ENCODE measurements around the gene SLC35G2. TPM values are rescaled to one million over a fixed set of nuclear protein-coding genes. Genes with fewer than 3 reads are reported as not detected.
A peak's percentile ranks its signal among the peaks of the same experiment; 100 is the strongest.

Gene SLC35G2
- total RNA-seq, 1 donor from 2014 or later = 10.1 TPM

DNA sequence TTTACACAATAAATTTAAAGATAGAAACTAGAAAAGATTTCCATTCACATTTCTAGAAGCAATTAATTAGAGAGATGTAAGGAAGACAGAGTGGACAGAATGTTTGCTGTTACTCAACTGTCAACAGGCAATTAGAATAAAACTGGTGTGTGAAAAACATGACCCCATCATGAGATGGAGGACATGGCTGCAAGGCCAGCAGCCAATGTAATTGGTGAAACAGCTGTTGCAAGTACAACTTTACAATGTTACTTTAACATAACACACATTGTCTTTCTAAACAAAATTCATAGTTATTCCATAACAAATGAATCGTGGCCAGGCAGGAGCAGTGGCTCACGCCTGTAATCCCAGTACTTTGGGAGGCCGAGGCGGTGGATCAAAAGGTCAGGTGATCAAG is 38.2 kb upstream of the SLC35G2 start:
- Mint-ChIP-seq H3K4me1 (ENCODE audit: low read depth, unreplicated experiment) (peaks cover 6% of the 10 kb centered on the region), H3K4me3 (ENCODE audit: unreplicated experiment) (no peak overlapping the region), H3K36me3 (ENCODE audit: low read depth, unreplicated experiment) (no peaks in the 10 kb centered on the region), H3K9me3 (ENCODE audit: unreplicated experiment) (no peaks in the 10 kb centered on the region), H3K27ac (ENCODE audit: unreplicated experiment) (no peak overlapping the region), H3K27me3 (ENCODE audit: low read depth, unreplicated experiment) (no peaks in the 10 kb centered on the region)
- no peaks in the 10 kb centered on the region for H3K79me2 ChIP-seq (ENCODE audit: insufficient read depth, low read length)
- no peak overlapping the region for H3K4me2 ChIP-seq (ENCODE audit: low read length)
- no peak for FAIRE-seq
- no peak for TF ChIP-seq CTCF (IDR thresholded peaks at IDR 0.05; ENCODE audit: insufficient read depth, low read depth, low read length)
- TF ChIP-seq EZH2 (IDR thresholded peaks at IDR 0.05; ENCODE audit: insufficient read depth, low read length) = no peak
- no peak overlapping the region for H3K4me3 ChIP-seq (ENCODE audit: insufficient read depth, low read depth, low read length)
- H3K4me1 ChIP-seq (ENCODE audit: insufficient read depth, low read length) = peaks cover 6% of the 10 kb centered on the region
- no peaks in the 10 kb centered on the region for H4K20me1 ChIP-seq (ENCODE audit: insufficient read depth, low read length)
- H3K27ac ChIP-seq (ENCODE audit: low read depth, low read length) = no peak overlapping the region
- H3K36me3 ChIP-seq (ENCODE audit: insufficient read depth, low read length) = no peaks in the 10 kb centered on the region
- no peak overlapping the region for H2AFZ ChIP-seq (ENCODE audit: low read depth, low read length)
- DNase-seq (ENCODE audit: low read depth) = no peak
- no peaks in the 10 kb centered on the region for H3K9me3 ChIP-seq (ENCODE audit: insufficient read depth, low read depth, low read length)
- no peaks in the 10 kb centered on the region for H3K27me3 ChIP-seq (ENCODE audit: insufficient read depth, low read length)
- H3K9ac ChIP-seq (ENCODE audit: low read length) = no peak overlapping the region

GRCh38 chr3:136783708-136784191 is 35.2 kb upstream of the SLC35G2 start:
- DNase-seq (ENCODE audit: low read depth) = no peak
- H3K36me3 ChIP-seq (ENCODE audit: insufficient read depth, low read length) = no peaks in the 10 kb centered on the region
- H3K27me3 Mint-ChIP-seq (ENCODE audit: low read depth, unreplicated experiment) = no peaks in the 10 kb centered on the region
- H3K9me3 ChIP-seq (ENCODE audit: insufficient read depth, low read depth, low read length) = no peaks in the 10 kb centered on the region
- no peaks in the 10 kb centered on the region for H3K27me3 ChIP-seq (ENCODE audit: insufficient read depth, low read length)
- H2AFZ ChIP-seq (ENCODE audit: low read depth, low read length) = no peak overlapping the region
- no peak for FAIRE-seq
- H3K27ac Mint-ChIP-seq (ENCODE audit: unreplicated experiment) = no peak overlapping the region
- peaks cover 14% of the 10 kb centered on the region for H3K4me1 ChIP-seq (ENCODE audit: insufficient read depth, low read length)
- no peaks in the 10 kb centered on the region for H3K9me3 Mint-ChIP-seq (ENCODE audit: unreplicated experiment)
- H3K27ac ChIP-seq (ENCODE audit: low read depth, low read length) = no peak overlapping the region
- no peaks in the 10 kb centered on the region for H3K36me3 Mint-ChIP-seq (ENCODE audit: low read depth, unreplicated experiment)
- H3K9ac ChIP-seq (ENCODE audit: low read length) = no peak overlapping the region
- no peak overlapping the region for H3K4me3 Mint-ChIP-seq (ENCODE audit: unreplicated experiment)
- TF ChIP-seq CTCF (IDR thresholded peaks at IDR 0.05; ENCODE audit: insufficient read depth, low read depth, low read length) = no peak
- no peak for TF ChIP-seq EZH2 (IDR thresholded peaks at IDR 0.05; ENCODE audit: insufficient read depth, low read length)
- no peak overlapping the region for H3K4me3 ChIP-seq (ENCODE audit: insufficient read depth, low read depth, low read length)
- H3K4me2 ChIP-seq (ENCODE audit: low read length) = no peak overlapping the region
- H4K20me1 ChIP-seq (ENCODE audit: insufficient read depth, low read length) = no peaks in the 10 kb centered on the region
- no peaks in the 10 kb centered on the region for H3K79me2 ChIP-seq (ENCODE audit: insufficient read depth, low read length)
- peaks cover 20% of the 10 kb centered on the region for H3K4me1 Mint-ChIP-seq (ENCODE audit: low read depth, unreplicated experiment)

GRCh38 chr3:136787349-136787748 is 31.6 kb upstream of the SLC35G2 start:
- no peak for TF ChIP-seq EZH2 (IDR thresholded peaks at IDR 0.05; ENCODE audit: insufficient read depth, low read length)
- no peak for FAIRE-seq

More at GRCh38 chr3:136787349-136787748, 31.6 kb upstream of the SLC35G2 start:
- peaks cover 10% of the 10 kb centered on the region for H3K4me1 ChIP-seq (ENCODE audit: insufficient read depth, low read length)
- H3K27me3 ChIP-seq (ENCODE audit: insufficient read depth, low read length) = no peaks in the 10 kb centered on the region
- DNase-seq (ENCODE audit: low read depth) = peak; percentile 38
- no peaks in the 10 kb centered on the region for H3K9me3 ChIP-seq (ENCODE audit: insufficient read depth, low read depth, low read length)
- Mint-ChIP-seq H3K4me3 (ENCODE audit: unreplicated experiment) (no peak overlapping the region), H3K4me1 (ENCODE audit: low read depth, unreplicated experiment) (peaks cover 15% of the 10 kb centered on the region), H3K9me3 (ENCODE audit: unreplicated experiment) (no peaks in the 10 kb centered on the region), H3K27me3 (ENCODE audit: low read depth, unreplicated experiment) (peaks cover 7% of the 10 kb centered on the region), H3K27ac (ENCODE audit: unreplicated experiment) (peak overlapping the region; percentile 96), H3K36me3 (ENCODE audit: low read depth, unreplicated experiment) (no peaks in the 10 kb centered on the region)
- no peaks in the 10 kb centered on the region for H4K20me1 ChIP-seq (ENCODE audit: insufficient read depth, low read length)
- H3K4me2 ChIP-seq (ENCODE audit: low read length) = peak overlapping the region; percentile 80
- peak overlapping the region; percentile 54 for H3K9ac ChIP-seq (ENCODE audit: low read length)
- H3K36me3 ChIP-seq (ENCODE audit: insufficient read depth, low read length) = no peaks in the 10 kb centered on the region
- H2AFZ ChIP-seq (ENCODE audit: low read depth, low read length) = peak overlapping the region; percentile 59
- H3K4me3 ChIP-seq (ENCODE audit: insufficient read depth, low read depth, low read length) = no peak overlapping the region
- peak overlapping the region; percentile 59 for H3K27ac ChIP-seq (ENCODE audit: low read depth, low read length)
- no peaks in the 10 kb centered on the region for H3K79me2 ChIP-seq (ENCODE audit: insufficient read depth, low read length)

All from astrocyte (in vitro differentiated cells and primary cell).